AG04449 (cell line): Measurements from ENCODE around the gene PPCDC.

ENCODE experiments used
- CTCF ChIA-PET: fragments of 350-600 bp; formaldehyde crosslinking; extraction: SDS; loops from one replicate; lab custom pipeline; 2021; ENCODE audit warnings: antibody characterized with exemption; lab: Yijun Ruan, JAX
- POLR2A ChIA-PET: fragments of 400-600, 350-600 bp; formaldehyde crosslinking; extraction: SDS; loops from one replicate; lab custom pipeline; 2020; ENCODE audit warnings: antibody characterized with exemption, inconsistent platforms; lab: Yijun Ruan, JAX
- DNase-seq: peaks from one replicate; pipeline ENCODE4 v3.0.0-alpha.2; 2010; ENCODE audit warnings: low read depth, low spot score
- H3K4me3 ChIP-seq: 2 replicates; pipeline ENCODE4 v1.5.1; 2011; ENCODE audit warnings: low read depth, mild to moderate bottlenecking, control low read depth, low read length
- TF ChIP-seq, protein P1 (sequence below): IDR thresholded peaks from one replicate; pipeline ENCODE4 v1.5.1; 2011; ENCODE audit warnings: mild to moderate bottlenecking, moderate library complexity, low read length, control low read depth, inconsistent platforms; ENCODE audit not compliant: insufficient read depth; ENCODE audit errors: missing control alignments

The PPCDC gene

DNA sequence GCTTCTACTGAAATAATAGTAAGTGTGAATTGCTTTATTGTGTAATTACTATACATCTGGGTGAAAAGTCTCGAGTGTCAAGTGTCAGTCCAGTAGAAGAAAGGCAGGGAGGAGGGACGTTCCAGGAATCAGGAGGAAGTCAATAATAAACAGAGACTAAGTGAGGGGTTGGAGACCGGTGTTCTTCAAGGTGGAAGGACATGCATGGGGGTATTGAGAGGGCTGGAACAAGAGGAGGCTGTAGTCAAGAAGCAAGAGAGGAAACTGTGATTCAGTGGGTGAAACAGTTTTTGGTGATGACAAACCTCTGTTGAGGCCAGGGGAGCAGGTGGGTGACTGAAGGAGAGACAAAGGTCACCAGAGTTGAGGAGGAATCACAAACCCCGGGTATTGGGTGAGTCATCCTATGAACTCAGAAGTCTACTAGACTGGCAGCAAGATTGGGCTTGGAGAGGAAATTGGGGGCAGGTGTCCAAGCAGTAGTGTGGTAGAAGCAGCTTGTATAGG is 39.6 kb upstream of the PPCDC start:
- H3K4me3 ChIP-seq: no peak overlapping the region
- DNase-seq: no peak
- CTCF ChIA-PET: no interaction called here
- POLR2A ChIA-PET: no interaction called here
- TF ChIP-seq, protein P1, sequence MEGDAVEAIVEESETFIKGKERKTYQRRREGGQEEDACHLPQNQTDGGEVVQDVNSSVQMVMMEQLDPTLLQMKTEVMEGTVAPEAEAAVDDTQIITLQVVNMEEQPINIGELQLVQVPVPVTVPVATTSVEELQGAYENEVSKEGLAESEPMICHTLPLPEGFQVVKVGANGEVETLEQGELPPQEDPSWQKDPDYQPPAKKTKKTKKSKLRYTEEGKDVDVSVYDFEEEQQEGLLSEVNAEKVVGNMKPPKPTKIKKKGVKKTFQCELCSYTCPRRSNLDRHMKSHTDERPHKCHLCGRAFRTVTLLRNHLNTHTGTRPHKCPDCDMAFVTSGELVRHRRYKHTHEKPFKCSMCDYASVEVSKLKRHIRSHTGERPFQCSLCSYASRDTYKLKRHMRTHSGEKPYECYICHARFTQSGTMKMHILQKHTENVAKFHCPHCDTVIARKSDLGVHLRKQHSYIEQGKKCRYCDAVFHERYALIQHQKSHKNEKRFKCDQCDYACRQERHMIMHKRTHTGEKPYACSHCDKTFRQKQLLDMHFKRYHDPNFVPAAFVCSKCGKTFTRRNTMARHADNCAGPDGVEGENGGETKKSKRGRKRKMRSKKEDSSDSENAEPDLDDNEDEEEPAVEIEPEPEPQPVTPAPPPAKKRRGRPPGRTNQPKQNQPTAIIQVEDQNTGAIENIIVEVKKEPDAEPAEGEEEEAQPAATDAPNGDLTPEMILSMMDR: no peak

DNA sequence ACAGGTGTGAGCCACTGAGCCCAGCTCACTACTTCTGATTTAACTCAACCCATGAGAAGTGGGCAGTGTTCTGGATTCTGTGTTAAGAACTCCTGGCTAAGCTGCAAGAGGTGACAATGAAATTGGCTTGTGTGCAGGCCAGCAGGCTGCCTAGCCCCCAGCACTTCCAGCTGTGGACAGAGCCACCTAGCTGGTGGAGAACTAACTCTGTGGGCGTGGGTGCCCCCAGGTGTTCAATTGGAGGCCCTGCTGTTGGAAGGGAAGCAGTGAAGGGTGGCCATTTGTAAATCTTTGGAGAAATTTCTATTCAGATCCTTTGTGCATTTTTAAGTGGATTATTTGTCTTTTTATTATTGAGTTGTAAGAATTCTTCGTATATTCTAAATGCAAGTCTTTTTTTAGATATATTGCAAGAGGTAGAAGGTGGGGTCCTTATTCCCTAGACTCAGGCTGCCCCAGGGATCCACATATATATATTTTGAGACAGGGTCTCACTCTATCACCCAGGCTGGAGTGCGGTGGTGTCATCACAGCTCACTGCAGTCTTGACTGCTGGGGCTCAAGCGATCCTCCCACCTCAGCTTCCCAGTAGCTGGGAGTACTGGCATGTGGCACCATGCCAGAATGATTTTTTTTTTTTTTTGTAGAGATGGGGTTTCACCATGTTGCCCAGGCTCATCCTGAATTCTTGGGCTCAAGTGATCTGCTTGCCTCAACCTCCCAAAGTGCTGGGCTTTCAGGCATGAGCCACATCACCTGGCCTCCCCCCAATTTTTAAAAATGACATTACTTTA is 35.2 kb upstream of the PPCDC start:
- CTCF ChIA-PET: interaction anchor here (1.0 to 1.1 kb wide), 2 partner anchors 217 to 352 kb away, joined by 3 read pairs; no protein-coding TSS in a partner anchor
- no peak for DNase-seq
- POLR2A ChIA-PET: no interaction called here
- TF ChIP-seq, protein P1: peak; percentile 27
- H3K4me3 ChIP-seq: no peak overlapping the region

DNA sequence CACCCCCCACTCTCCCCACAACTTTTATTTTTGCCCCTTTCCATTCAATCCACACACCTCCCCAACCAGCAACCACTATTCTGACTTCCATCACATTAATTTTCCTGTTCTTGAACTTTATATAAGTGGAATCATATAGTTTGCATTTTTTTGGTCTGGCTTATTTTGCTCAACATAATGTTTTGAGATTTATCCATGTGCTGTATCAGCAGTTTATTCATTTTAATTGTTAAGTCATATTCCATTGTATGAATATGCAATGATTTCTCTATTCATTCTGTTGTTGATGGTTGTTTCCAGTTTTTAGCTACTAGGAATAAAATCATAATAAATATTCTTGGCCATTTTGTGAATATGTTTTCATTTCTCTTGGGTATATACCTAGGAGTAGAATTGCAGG is 33.9 kb upstream of the PPCDC start:
- CTCF ChIA-PET: no interaction called here
- H3K4me3 ChIP-seq: no peak overlapping the region

DNA sequence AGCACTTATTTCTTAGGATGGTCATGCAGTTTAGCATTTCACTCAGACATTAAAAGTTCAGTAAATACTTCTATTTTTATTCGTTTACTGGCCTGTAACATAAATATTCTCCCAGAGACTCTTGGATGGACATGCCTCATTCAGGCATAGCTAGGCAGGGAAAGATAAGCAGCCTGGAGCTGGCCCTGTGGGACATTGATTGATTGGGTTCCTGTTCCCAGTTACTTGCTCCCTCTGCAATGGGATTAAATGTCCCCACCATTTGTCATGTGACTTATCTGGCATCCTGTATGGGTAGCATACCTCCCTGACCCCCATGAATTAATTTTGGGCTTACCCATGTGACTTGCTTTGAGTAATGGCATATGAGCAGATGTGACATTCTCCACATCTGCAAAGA is 30.8 kb upstream of the PPCDC start:
- DNase-seq: no peak
- CTCF ChIA-PET: no interaction called here
- no peak overlapping the region for H3K4me3 ChIP-seq
- POLR2A ChIA-PET: no interaction called here
- TF ChIP-seq, protein P1: no peak

More for the DNA sequence above, 33.9 kb upstream of the PPCDC start:
- POLR2A ChIA-PET: no interaction called here
- TF ChIP-seq, protein P1: no peak
- DNase-seq: no peak

DNA sequence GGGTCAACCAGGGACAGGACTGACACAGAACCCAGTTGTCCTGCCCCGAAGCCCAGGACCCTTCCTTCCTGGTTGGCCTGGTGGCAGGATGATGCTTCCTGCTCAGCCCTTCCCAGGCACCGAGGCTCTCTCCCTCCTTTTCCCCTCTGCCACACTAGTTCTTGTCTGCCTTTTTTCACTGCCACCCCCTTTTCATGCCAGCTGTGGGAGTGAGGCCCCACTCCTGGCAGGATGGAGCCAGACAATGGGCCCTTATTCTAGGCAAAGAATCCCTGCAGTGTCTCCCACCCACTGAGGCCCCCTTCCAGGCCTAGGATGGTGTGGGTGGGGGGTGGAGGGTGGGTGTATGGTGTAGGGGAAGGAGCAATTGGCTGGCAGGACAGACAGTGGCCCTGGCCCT is 29.2 kb upstream of the PPCDC start:
- no peak overlapping the region for H3K4me3 ChIP-seq
- POLR2A ChIA-PET: no interaction called here
- DNase-seq: no peak
- TF ChIP-seq, protein P1: no peak
- CTCF ChIA-PET: no interaction called here

DNA sequence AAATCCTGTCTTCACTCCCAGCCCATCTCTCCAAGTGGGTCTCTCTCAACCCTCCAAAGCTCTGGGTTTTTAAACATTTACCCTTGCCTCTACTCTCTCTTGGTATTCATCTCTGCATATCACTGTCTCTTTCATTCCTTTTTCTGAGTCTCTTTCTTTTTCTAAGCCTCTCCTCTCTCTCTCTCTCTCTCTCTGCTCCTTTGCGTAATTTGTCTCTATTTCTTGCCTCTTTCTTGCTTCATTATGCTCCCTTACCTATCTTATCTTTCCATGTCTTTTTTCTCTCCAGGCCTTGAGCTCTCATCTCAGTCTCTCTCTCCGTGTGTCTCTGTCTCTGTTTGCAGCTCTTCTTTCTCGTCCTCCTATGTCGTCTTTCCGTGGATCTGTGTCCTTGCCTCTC is 28.7 kb upstream of the PPCDC start:
- CTCF ChIA-PET: interaction anchor here (0.6 kb wide), 1 partner anchor 10 kb away, joined by 3 read pairs; no protein-coding TSS in a partner anchor
- no peak overlapping the region for H3K4me3 ChIP-seq
- POLR2A ChIA-PET: interaction anchor here (0.8 to 1.2 kb wide), 3 partner anchors 21 to 213 kb away, joined by 3 to 4 read pairs (median 3); partner anchors contain the start of genes CSK and PPCDC
- DNase-seq: no peak
- TF ChIP-seq, protein P1: no peak
